ENCODE data around the gene NBEAL1.

DNA sequence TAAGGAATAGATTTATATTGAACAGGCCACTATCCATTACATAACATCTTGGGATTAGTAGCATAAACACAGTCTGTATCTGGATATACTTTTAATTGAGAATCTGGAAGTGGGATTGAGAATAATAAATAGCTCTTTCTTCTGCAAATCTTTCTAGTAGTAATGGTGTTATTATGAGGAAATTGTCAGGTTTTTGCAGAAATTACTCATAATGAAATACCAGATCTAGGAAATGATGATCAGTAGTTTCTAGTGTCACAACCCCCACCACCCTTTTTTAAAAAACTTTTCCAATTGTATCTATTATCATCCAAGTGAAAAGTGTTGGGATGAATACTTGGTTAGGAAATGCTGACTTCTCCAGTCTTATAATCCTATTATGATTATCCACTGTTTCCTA is 18.7 kb downstream of the NBEAL1 start:
- TF ChIP-seq, protein P1, sequence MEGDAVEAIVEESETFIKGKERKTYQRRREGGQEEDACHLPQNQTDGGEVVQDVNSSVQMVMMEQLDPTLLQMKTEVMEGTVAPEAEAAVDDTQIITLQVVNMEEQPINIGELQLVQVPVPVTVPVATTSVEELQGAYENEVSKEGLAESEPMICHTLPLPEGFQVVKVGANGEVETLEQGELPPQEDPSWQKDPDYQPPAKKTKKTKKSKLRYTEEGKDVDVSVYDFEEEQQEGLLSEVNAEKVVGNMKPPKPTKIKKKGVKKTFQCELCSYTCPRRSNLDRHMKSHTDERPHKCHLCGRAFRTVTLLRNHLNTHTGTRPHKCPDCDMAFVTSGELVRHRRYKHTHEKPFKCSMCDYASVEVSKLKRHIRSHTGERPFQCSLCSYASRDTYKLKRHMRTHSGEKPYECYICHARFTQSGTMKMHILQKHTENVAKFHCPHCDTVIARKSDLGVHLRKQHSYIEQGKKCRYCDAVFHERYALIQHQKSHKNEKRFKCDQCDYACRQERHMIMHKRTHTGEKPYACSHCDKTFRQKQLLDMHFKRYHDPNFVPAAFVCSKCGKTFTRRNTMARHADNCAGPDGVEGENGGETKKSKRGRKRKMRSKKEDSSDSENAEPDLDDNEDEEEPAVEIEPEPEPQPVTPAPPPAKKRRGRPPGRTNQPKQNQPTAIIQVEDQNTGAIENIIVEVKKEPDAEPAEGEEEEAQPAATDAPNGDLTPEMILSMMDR (IDR thresholded peaks at IDR 0.05 in 4 of 5, conservative IDR thresholded peaks at IDR 0.05 in 1 of 5) = no peak
- no peak for TF ChIP-seq POLR2A (IDR thresholded peaks at IDR 0.05)
